SH-SY5Y (cell line): Measurements from ENCODE around the gene G6PC1.

Experiments
- GATA2 ChIP-seq: IDR thresholded peaks from 2 replicates; pipeline ENCODE4 v1.6.1; 2011; ENCODE audit warnings: mild to moderate bottlenecking, low read depth, low read length
- GATA3 ChIP-seq: IDR thresholded peaks from 2 replicates; pipeline ENCODE4 v1.6.1; 2011; ENCODE audit warnings: low read depth, mild to moderate bottlenecking, low read length, moderate library complexity

DNA sequence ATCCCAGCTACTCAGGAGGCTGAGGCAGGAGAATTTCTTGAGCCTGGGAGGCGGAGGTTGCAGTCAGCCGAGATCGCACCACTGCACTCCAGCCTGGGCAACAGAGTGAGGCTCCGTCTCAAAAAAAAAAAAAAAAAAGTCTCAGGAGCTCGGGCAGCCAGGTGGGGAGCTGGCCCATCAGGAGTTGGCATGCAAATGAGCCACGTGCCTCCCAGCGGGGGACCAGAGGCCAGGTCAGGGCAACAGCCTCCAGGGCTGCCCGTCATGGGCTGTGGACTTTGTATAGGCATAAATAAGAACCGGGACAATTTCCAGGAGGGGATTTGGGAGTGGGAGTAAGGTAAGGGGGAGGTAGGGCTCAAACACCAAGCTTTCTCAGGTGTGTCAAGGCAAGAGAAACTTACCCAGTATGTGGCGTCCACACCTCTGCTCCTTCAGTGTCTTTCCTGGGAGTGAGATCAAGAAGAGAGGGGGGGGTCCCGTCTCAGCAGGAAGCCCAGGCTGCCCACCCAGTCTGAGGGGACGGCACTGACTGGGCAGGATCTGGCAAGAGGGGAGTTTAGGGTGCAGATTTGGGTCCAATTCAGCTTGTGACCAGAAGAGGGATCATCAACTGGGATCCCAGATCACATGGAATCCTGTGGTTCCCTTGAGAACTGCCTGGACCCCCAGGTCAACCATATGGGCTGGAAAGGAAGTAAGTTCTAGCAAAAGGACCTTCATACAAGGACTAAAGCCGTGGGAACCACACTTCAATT lies 22.3 kb upstream of the G6PC1 start:
- no peak for TF ChIP-seq GATA2
- TF ChIP-seq GATA3: no peak
